ENCODE measurements around the gene ARSA. TPM values are rescaled to one million over a fixed set of nuclear protein-coding genes. Genes with fewer than 3 reads are reported as not detected.
A peak's percentile ranks its signal among the peaks of the same experiment; 100 is the strongest.

The ARSA gene
- total and polyA plus RNA-seq, 12 donors = 5.5 to 168 (median 67.5) TPM

DNA sequence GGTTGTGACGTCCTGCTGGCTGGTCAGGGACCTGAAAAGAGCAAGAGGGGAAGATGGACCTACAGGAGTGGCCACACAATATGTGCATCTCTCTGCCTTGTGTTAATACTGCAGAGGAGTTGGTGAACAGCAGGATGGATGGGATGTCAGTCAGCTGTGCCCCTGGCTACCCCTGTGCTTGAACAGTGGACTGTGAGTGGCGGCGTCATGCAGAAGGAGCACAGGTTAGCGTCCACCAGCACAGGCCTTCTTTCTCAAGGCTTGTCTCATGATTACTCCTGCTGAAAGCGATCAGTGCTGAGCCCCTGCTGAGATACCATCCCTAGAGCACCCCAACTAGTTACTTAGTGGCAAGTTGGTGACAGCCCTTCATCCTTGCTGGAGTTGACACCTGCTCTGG is 41.5 kb downstream of the ARSA start:
- H3K4me1 ChIP-seq (replicated peaks in 1 of 2) = peaks cover 10 to 13% of the 10 kb centered on the region in 2 donors
- H3K4me3 ChIP-seq = no peak overlapping the region

DNA sequence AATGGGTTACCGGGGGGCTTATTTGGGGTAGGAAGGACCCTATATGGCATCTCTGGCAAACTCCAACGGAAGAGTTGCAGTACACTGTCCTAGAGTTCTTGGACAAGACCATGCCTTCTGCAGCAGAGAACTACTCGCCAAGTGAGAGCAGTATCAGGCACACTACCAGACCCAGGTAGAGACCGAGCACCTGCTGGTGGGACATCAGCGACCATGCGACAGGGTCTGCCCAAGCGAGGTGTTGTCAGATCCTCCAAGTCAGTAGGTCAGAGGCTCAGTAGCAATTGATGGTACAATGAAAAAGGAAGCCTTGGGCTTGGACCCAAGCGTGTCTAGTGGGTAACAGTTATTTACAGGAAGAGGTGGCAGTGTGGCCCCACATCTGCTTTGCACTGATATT is 42.2 kb downstream of the ARSA start:
- Histone ChIP-seq H3K36me3 (replicated peaks in 1 of 2) (no peaks in the 10 kb centered on the region), H3K4me3 (no peak overlapping the region), H3K4me1 (replicated peaks in 1 of 2) (peaks cover 15 to 16% of the 10 kb centered on the region in 2 donors), H3K27ac (no peak overlapping the region), H3K9me3 (replicated peaks in 1 of 3) (no peaks in the 10 kb centered on the region), H3K27me3 (no peaks in the 10 kb centered on the region)
- intact Hi-C loops (cut with DNase I) = no loop called here
- TF ChIP-seq, protein P1, sequence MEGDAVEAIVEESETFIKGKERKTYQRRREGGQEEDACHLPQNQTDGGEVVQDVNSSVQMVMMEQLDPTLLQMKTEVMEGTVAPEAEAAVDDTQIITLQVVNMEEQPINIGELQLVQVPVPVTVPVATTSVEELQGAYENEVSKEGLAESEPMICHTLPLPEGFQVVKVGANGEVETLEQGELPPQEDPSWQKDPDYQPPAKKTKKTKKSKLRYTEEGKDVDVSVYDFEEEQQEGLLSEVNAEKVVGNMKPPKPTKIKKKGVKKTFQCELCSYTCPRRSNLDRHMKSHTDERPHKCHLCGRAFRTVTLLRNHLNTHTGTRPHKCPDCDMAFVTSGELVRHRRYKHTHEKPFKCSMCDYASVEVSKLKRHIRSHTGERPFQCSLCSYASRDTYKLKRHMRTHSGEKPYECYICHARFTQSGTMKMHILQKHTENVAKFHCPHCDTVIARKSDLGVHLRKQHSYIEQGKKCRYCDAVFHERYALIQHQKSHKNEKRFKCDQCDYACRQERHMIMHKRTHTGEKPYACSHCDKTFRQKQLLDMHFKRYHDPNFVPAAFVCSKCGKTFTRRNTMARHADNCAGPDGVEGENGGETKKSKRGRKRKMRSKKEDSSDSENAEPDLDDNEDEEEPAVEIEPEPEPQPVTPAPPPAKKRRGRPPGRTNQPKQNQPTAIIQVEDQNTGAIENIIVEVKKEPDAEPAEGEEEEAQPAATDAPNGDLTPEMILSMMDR (IDR thresholded peaks at IDR 0.05) = no peak
- no peak for TF ChIP-seq POLR2A (IDR thresholded peaks at IDR 0.05)
- no peak for DNase-seq
- 88 to 96% (median 94%) methylated on average over 7 to 8 of the region's 8 CpGs for WGBS, 4 donors

More for the DNA sequence above, 41.5 kb downstream of the ARSA start:
- Histone ChIP-seq H3K36me3 (replicated peaks in 1 of 2) (no peaks in the 10 kb centered on the region), H3K27me3 (no peaks in the 10 kb centered on the region), H3K27ac (no peak overlapping the region), H3K9me3 (replicated peaks in 1 of 3) (no peaks in the 10 kb centered on the region)
- WGBS, 4 donors = 75 to 96% (median 87%) methylated on average over 3 to 5 of the region's 5 CpGs
- no peak for DNase-seq
- TF ChIP-seq, protein P1 (IDR thresholded peaks at IDR 0.05) = no peak
- no peak for TF ChIP-seq POLR2A (IDR thresholded peaks at IDR 0.05)
- intact Hi-C loops (cut with DNase I) = no loop called here

DNA sequence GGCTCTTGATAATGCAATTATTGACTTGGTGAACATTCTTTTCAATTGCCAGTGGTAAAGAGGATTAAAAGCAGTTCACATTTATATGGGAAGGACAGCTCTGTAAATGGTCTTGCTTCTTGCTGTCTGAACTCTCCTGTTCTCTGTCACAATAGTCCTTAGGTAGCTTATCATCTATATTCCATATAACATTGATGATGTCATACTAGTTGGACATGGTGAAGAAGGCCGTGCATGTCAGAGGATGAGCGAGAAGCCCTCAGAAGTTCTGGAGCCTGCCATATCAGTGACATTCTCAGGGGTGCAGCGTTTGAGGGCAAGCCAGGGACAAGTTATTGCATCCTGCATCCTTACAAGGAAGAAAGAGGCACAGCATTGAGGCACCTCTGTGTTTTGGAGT is 42.7 kb downstream of the ARSA start:
- DNase-seq = no peak
- Histone ChIP-seq H3K36me3 (replicated peaks in 1 of 2) (no peaks in the 10 kb centered on the region), H3K4me3 (no peak overlapping the region), H3K9me3 (replicated peaks in 1 of 3) (no peaks in the 10 kb centered on the region), H3K27ac (no peak overlapping the region), H3K4me1 (replicated peaks in 1 of 2) (peaks cover 15 to 17% of the 10 kb centered on the region in 2 donors), H3K27me3 (no peaks in the 10 kb centered on the region)
- intact Hi-C loops (cut with DNase I) = no loop called here
- TF ChIP-seq, protein P1 (IDR thresholded peaks at IDR 0.05) = no peak
- no peak for TF ChIP-seq POLR2A (IDR thresholded peaks at IDR 0.05)
- WGBS, 4 donors = 87 to 95% (median 90%) methylated on average over 2 to 3 of the region's 3 CpGs

DNA sequence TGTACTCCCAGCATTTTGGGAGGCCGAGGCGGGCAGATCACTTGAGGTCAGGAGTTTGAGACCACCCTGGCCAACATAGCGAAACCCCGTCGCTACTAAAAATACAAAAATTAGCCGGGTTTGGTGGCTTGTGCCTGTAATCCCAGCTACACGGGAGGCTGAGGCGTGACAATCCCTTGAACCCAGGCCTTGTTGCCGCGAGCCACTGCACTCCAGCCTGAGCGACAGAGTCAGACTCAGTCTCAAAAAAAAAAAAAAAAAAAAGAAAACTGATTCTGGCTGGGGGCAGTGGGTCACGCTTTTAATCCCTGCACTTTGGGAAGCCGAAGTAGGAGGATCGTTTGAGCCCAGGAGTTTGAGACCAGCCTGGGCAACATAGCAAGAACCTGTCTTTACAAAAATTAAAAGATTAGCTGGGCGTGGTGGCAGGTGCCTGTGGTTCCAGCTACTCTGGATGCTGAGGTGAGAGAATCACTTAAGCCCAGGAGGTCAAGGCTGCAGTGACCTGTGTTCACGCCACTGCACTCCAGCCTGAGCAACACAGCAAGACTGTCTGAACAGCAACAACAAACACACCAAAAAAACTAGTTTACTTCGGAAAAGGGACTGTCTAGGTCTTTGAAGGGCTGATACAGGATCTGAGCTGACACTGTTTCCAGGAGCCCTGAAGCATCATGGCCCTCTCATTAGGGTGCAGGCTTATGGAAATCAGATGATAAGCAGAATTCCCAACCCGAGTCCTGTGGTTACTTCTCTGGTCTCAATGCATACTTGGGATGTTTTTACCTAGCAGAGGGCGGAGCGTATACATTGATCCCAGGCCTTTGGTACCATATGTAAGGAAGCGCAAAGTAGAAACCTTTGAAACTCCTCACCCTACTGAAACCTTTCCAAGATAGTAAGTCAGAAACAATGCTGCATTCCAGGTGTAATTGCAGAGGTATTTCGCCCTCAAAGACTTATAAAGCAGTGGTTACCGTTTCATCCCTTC is 43.6 kb downstream of the ARSA start:
- Histone ChIP-seq H3K27me3 (no peaks in the 10 kb centered on the region), H3K4me1 (replicated peaks in 1 of 2) (peaks cover 15 to 18% of the 10 kb centered on the region in 2 donors), H3K4me3 (no peak overlapping the region), H3K9me3 (replicated peaks in 1 of 3) (no peaks in the 10 kb centered on the region), H3K36me3 (replicated peaks in 1 of 2) (no peaks in the 10 kb centered on the region), H3K27ac (no peak overlapping the region)
- TF ChIP-seq, protein P1 (IDR thresholded peaks at IDR 0.05) = no peak
- TF ChIP-seq POLR2A (IDR thresholded peaks at IDR 0.05) = no peak
- WGBS, 4 donors = 94 to 96% (median 95%) methylated on average over 22 to 23 of the region's 23 CpGs
- intact Hi-C loops (cut with DNase I) = no loop called here
- peak in 1 of 7 donors; percentile 14 for DNase-seq
